Measurements from ENCODE around the gene WWC2.
"Not testable (repeated sequence)": the region's sequence is repeated elsewhere in the genome, so short reads cannot be mapped to it uniquely, and the experiment has no call there.

Gene WWC2

DNA sequence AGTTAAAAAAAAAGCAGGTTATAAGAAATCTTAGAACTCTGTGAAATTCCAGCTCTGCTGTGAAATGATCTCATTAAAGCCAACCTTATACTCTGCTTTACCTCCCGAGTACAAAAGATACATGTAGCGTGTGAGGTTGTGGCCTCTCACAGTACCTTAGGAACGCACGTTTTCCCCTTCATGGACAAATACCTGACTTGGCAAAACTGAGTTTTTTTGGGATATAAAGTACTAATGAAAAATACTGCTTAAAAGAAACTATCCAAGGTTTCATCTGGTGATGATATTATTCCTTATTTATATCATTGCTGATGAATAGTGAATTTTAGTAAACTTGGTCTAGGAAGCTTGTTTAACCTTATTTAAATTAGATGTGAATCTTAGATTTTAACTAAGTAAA, 48.9 kb downstream of the WWC2 start:
- Histone ChIP-seq H3K27me3 (ENCODE audit: insufficient read depth, poor library complexity, severe bottlenecking) (no peaks in the 10 kb centered on the region), H3K27ac (replicated peaks) (no peak overlapping the region), H3K4me3 (replicated peaks; ENCODE audit: insufficient read depth, low read length) (no peak overlapping the region)
- no peak for DNase-seq (ENCODE audit: low read depth in 1 of 2, low spot score in 1 of 2)
- TF ChIP-seq, protein P1, sequence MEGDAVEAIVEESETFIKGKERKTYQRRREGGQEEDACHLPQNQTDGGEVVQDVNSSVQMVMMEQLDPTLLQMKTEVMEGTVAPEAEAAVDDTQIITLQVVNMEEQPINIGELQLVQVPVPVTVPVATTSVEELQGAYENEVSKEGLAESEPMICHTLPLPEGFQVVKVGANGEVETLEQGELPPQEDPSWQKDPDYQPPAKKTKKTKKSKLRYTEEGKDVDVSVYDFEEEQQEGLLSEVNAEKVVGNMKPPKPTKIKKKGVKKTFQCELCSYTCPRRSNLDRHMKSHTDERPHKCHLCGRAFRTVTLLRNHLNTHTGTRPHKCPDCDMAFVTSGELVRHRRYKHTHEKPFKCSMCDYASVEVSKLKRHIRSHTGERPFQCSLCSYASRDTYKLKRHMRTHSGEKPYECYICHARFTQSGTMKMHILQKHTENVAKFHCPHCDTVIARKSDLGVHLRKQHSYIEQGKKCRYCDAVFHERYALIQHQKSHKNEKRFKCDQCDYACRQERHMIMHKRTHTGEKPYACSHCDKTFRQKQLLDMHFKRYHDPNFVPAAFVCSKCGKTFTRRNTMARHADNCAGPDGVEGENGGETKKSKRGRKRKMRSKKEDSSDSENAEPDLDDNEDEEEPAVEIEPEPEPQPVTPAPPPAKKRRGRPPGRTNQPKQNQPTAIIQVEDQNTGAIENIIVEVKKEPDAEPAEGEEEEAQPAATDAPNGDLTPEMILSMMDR (IDR thresholded peaks at IDR 0.05; ENCODE audit: insufficient read depth, low read length), result no peak
- TF ChIP-seq SPI1 (IDR thresholded peaks at IDR 0.05; ENCODE audit: borderline replicate concordance, low read depth) (no peak), GABPA (IDR thresholded peaks at IDR 0.05; ENCODE audit: low read depth) (no peak), POLR2AphosphoS5 (IDR thresholded peaks at IDR 0.05; ENCODE audit: low read depth) (no peak)
- TF ChIP-seq, protein P2, sequence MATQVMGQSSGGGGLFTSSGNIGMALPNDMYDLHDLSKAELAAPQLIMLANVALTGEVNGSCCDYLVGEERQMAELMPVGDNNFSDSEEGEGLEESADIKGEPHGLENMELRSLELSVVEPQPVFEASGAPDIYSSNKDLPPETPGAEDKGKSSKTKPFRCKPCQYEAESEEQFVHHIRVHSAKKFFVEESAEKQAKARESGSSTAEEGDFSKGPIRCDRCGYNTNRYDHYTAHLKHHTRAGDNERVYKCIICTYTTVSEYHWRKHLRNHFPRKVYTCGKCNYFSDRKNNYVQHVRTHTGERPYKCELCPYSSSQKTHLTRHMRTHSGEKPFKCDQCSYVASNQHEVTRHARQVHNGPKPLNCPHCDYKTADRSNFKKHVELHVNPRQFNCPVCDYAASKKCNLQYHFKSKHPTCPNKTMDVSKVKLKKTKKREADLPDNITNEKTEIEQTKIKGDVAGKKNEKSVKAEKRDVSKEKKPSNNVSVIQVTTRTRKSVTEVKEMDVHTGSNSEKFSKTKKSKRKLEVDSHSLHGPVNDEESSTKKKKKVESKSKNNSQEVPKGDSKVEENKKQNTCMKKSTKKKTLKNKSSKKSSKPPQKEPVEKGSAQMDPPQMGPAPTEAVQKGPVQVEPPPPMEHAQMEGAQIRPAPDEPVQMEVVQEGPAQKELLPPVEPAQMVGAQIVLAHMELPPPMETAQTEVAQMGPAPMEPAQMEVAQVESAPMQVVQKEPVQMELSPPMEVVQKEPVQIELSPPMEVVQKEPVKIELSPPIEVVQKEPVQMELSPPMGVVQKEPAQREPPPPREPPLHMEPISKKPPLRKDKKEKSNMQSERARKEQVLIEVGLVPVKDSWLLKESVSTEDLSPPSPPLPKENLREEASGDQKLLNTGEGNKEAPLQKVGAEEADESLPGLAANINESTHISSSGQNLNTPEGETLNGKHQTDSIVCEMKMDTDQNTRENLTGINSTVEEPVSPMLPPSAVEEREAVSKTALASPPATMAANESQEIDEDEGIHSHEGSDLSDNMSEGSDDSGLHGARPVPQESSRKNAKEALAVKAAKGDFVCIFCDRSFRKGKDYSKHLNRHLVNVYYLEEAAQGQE (IDR thresholded peaks at IDR 0.05; ENCODE audit: insufficient replicate concordance, low read depth), result no peak

DNA sequence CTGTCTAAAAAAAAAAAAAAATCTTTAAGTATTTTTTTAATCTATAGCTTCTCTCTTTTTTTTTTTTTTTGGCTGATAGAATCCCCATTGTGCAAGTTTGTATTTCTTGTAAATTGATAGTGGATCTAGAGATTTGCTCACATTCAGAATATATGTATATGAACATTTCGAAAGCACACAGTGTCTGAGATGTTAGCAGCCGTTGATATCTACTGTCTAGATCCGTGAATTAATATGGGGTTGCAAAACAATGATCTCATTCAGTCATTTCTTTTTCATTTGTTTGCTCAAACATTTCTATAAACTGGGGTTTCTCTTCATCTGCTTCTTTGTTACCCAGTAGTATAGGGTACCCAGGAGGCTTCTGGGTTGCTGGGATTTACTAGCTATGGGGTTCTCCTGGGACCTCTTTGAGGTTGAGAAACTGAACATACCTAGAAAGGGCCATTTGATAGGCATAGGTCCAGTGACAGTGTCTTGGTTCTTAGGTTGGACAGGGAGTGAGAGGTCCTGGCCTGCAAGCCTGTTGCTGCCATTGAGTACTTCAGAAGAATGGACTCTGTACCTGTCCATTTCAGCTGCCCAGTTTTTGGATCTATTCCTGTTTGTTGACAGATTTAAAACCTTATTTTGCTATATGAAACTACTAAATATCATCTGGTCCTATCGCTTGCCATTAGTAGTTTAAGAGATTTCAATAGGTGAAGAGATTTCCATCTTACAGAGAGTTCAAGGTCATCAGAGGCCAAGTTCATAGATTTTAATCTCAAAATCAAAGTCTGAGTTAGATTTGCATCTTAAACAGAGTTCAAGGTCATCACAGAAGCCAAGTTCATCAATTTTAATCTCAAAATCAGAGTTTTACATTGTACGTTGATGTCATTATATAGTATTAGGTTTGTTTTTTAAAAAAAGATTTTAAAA, 50.8 kb downstream of the WWC2 start:
- no peaks in the 10 kb centered on the region for H3K27me3 ChIP-seq (ENCODE audit: insufficient read depth, poor library complexity, severe bottlenecking)
- H3K27ac ChIP-seq (replicated peaks), result no peak overlapping the region
- no peak for DNase-seq (ENCODE audit: low read depth in 1 of 2, low spot score in 1 of 2)
- H3K4me3 ChIP-seq (replicated peaks; ENCODE audit: insufficient read depth, low read length), result no peak overlapping the region
- no peak for TF ChIP-seq GABPA (IDR thresholded peaks at IDR 0.05; ENCODE audit: low read depth)
- TF ChIP-seq, protein P2 (IDR thresholded peaks at IDR 0.05; ENCODE audit: insufficient replicate concordance, low read depth), result no peak
- TF ChIP-seq, protein P1 (IDR thresholded peaks at IDR 0.05; ENCODE audit: insufficient read depth, low read length), result no peak
- TF ChIP-seq SPI1 (IDR thresholded peaks at IDR 0.05; ENCODE audit: borderline replicate concordance, low read depth), result no peak
- TF ChIP-seq POLR2AphosphoS5 (IDR thresholded peaks at IDR 0.05; ENCODE audit: low read depth), result no peak

DNA sequence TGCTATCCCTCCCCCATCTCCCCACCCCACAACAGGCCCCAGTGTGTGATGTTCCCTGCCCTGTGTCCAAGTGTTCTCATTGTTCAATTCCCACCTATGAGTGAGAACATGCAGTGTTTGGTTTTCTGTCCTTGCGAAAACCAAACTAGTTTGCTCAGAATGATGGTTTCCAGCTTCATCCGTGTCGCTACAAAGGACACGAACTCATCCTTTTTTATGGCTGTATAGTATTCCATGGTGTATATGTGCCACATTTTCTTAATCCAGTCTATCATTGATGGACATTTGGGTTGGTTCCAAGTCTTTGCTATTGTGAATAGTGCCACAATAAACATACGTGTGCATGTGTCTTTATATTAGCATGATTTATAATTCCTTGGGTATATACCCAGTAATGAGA, 51.6 kb downstream of the WWC2 start:
- not testable (repeated sequence) for H3K27me3 ChIP-seq (ENCODE audit: insufficient read depth, poor library complexity, severe bottlenecking); H3K4me3 ChIP-seq (replicated peaks; ENCODE audit: insufficient read depth, low read length); DNase-seq (ENCODE audit: low read depth in 1 of 2, low spot score in 1 of 2); H3K27ac ChIP-seq (replicated peaks)

DNA sequence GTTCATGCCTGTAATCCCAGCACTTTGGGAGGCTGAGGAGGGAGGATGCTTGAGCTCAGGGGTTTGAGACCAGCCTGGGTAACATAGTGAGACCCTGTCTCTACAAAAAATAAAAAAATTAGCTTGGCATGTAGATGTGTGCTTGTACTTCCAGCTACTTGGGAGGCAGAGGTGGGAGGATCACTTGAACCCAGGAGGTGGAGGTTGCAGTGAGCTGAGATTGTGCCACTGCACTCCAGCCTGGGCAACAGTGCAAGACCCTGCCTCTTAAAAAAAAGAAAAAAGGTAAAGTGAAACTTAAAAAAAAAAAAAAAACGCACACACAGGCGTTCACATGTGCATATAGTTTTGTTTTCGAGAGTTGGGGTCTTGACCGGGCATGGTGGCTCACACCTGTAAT, 53.2 kb downstream of the WWC2 start:
- H3K27ac ChIP-seq (replicated peaks); H3K4me3 ChIP-seq (replicated peaks; ENCODE audit: insufficient read depth, low read length); H3K27me3 ChIP-seq (ENCODE audit: insufficient read depth, poor library complexity, severe bottlenecking); DNase-seq (ENCODE audit: low read depth in 1 of 2, low spot score in 1 of 2): not testable (repeated sequence)

Measured in HL-60 (cell line).